CD4-positive, alpha-beta T cell (primary cell): Measurements from ENCODE around the gene CISD2. TPM values are rescaled to one million over a fixed set of nuclear protein-coding genes. Genes with fewer than 3 reads are reported as not detected.

ENCODE experiments used
- ATAC-seq: fragments of 200-7000 bp; cut with Tn5 transposase; one replicate; pipeline ENCODE4 v1.10.0; 2022; ENCODE audit warnings: mild to moderate bottlenecking; ENCODE audit not compliant: poor library complexity
- CTCF ChIA-PET: fragments of 350-600 bp; sonication (Branson Sonifier 250); formaldehyde crosslinking; loops from one replicate; lab custom pipeline; 2021; ENCODE audit warnings: antibody characterized with exemption, inconsistent platforms; lab: Charles Lee
- POLR2A ChIA-PET: fragments of 350-600 bp; sonication (Branson Sonifier 250); formaldehyde crosslinking; loops from one replicate; lab custom pipeline; 2021; ENCODE audit warnings: antibody characterized with exemption, inconsistent platforms; lab: Charles Lee
- DNase-seq, 14 experiments: peaks; one replicate each; pipeline ENCODE4 v3.0.0-alpha.2; 2013 to 2020; ENCODE audit warnings: mixed read lengths in 2 of 14
- H3K27ac ChIP-seq, 2 donors: one replicate each; pipeline versions ENCODE4 v1.5.1 to v1.7.0; 2013; ENCODE audit warnings: low read length in 2 of 2, low read depth in 1 of 2, mild to moderate bottlenecking in 1 of 2
- H3K27me3 ChIP-seq, 2 experiments: 1 replicate in 1 of 2; 2 replicates in 1 of 2; pipeline versions ENCODE4 v1.6.1 to v1.7.0; 2013; ENCODE audit warnings: low read length in 2 of 2, control low read depth in 1 of 2, mild to moderate bottlenecking in 1 of 2, moderate library complexity in 1 of 2; ENCODE audit not compliant: insufficient read depth in 2 of 2, control insufficient read depth in 1 of 2
- H3K36me3 ChIP-seq: one replicate; pipeline ENCODE4 v1.6.1; 2013; ENCODE audit warnings: low read length, control low read depth; ENCODE audit not compliant: insufficient read depth
- H3K4me1 ChIP-seq: one replicate; pipeline ENCODE4 v1.6.1; 2013; ENCODE audit warnings: low read length, control low read depth; ENCODE audit not compliant: insufficient read depth
- H3K4me3 ChIP-seq: one replicate; pipeline ENCODE4 v1.5.1; 2013; ENCODE audit warnings: mild to moderate bottlenecking, low read length, moderate library complexity
- H3K9me3 ChIP-seq, 2 experiments: 1 replicate in 1 of 2; 2 replicates in 1 of 2; pipeline versions ENCODE4 v1.6.1 to v1.7.0; 2013; ENCODE audit warnings: low read length in 2 of 2, mild to moderate bottlenecking in 2 of 2, control low read depth in 1 of 2, moderate library complexity in 1 of 2; ENCODE audit not compliant: control insufficient read depth in 1 of 2, insufficient read depth in 1 of 2
- H3K27ac Mint-ChIP-seq: one replicate; pipeline ENCODE4 v1.8.0; 2020; ENCODE audit warnings: mixed read lengths
- H3K27me3 Mint-ChIP-seq: one replicate; pipeline ENCODE4 v1.8.0; 2021; ENCODE audit warnings: mixed read lengths
- H3K36me3 Mint-ChIP-seq: one replicate; pipeline ENCODE4 v1.8.0; 2021; ENCODE audit warnings: low read depth, mixed read lengths
- H3K4me1 Mint-ChIP-seq: one replicate; pipeline ENCODE4 v1.8.0; 2021; ENCODE audit warnings: low read depth, mixed read lengths
- H3K4me3 Mint-ChIP-seq: one replicate; pipeline ENCODE4 v1.8.0; 2020; ENCODE audit warnings: mild to moderate bottlenecking, mixed read lengths
- H3K9me3 Mint-ChIP-seq: one replicate; pipeline ENCODE4 v1.8.0; 2020; ENCODE audit warnings: mixed read lengths
- intact Hi-C, 2 experiments: fragments of 100-400 bp; cut with DNase I in 1 of 2; cut with micrococcal nuclease in 1 of 2; formaldehyde crosslinking; loops; one replicate each; pipeline versions ENCODE4 v1.15.1 to v1.9.0; 2023 to 2025; cut with DNase I, micrococcal nuclease
- total RNA-seq, 174 experiments: library from RNA in 2 of 174; stranded (reverse) in 2 of 174; gene quantifications; one replicate each; pipeline ENCODE4 v1.2.3 and lab custom pipeline; 2021 to 2026
- TF ChIP-seq, protein P1 (sequence below): fragments of 200-600 bp; IDR thresholded peaks from one replicate; pipeline ENCODE4 v1.8.0; 2022; ENCODE audit warnings: antibody characterized with exemption, mild to moderate bottlenecking

The CISD2 gene
- total RNA-seq, 2 experiments from 2014 or later = 12.8 to 13.7 TPM

DNA sequence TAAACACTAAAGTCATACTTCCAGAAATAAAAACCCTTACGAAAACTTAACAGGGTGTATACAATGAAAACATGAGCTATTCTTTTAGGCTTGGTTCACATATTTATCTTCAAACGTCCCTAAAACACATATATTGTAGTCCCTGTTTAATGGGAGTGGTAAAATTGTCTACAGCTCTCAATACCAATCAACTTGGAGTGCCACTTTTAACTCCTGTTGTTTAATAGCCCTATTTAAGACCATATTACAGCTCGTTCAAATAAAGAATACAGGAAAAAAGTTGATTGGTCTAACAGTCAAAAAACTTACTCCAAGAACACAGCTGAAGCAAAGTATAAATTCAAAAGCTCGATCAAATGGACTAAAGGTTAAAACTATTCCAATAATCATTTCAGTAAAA is 45.3 kb upstream of the CISD2 start:
- Mint-ChIP-seq H3K4me1 (peaks cover 50% of the 10 kb centered on the region), H3K36me3 (peaks cover 47% of the 10 kb centered on the region), H3K4me3 (no peak overlapping the region), H3K9me3 (no peaks in the 10 kb centered on the region), H3K27me3 (no peaks in the 10 kb centered on the region), H3K27ac (peak overlapping the region; percentile 83)
- ATAC-seq (no peak), DNase-seq (no peak)
- TF ChIP-seq, protein P1, sequence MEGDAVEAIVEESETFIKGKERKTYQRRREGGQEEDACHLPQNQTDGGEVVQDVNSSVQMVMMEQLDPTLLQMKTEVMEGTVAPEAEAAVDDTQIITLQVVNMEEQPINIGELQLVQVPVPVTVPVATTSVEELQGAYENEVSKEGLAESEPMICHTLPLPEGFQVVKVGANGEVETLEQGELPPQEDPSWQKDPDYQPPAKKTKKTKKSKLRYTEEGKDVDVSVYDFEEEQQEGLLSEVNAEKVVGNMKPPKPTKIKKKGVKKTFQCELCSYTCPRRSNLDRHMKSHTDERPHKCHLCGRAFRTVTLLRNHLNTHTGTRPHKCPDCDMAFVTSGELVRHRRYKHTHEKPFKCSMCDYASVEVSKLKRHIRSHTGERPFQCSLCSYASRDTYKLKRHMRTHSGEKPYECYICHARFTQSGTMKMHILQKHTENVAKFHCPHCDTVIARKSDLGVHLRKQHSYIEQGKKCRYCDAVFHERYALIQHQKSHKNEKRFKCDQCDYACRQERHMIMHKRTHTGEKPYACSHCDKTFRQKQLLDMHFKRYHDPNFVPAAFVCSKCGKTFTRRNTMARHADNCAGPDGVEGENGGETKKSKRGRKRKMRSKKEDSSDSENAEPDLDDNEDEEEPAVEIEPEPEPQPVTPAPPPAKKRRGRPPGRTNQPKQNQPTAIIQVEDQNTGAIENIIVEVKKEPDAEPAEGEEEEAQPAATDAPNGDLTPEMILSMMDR = no peak
- H3K4me3 ChIP-seq = peak overlapping the region; percentile 89
- intact Hi-C loops = loop anchor here (2.0 to 10.0 kb wide), 3 partner anchors 15 to 479 kb away; partner anchors contain the start of gene SLC39A8 (in 1 of the 2)
- H3K27me3 ChIP-seq = no peaks in the 10 kb centered on the region
- peaks cover 25% of the 10 kb centered on the region for H3K36me3 ChIP-seq
- ChIA-PET CTCF (interaction anchor here (1.0 to 1.6 kb wide), 2 partner anchors 62 to 67 kb away, joined by 4 to 6 read pairs; partner anchors contain the start of gene MANBA), POLR2A (interaction anchor here (0.9 to 8.6 kb wide), 6 partner anchors 9 to 279 kb away, joined by 3 to 193 read pairs (median 4); partner anchors contain the start of genes CISD2 and MANBA)
- H3K27ac ChIP-seq = peak overlapping the region in 1 of 2 donors; percentile 36
- no peaks in the 10 kb centered on the region for H3K9me3 ChIP-seq
- H3K4me1 ChIP-seq = peaks cover 18% of the 10 kb centered on the region

DNA sequence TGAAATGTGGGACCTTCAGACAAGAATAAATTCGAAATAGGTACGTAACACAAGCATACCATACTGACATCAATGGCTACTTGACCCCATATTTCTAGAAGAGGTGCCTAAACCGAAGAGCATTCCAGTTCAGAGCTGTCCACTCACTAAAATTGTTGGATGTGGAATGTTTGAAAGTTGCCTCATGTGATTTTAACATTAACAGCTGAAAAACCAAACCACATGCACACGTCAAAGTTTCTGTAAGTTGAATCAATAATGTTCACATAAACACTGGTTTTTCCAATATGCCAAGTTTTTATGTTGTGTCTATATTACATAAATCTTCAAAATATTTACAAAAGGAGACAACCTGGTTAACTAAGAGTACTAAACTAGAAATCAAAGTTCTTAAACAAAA is 44.9 kb upstream of the CISD2 start:
- Mint-ChIP-seq H3K4me1 (peaks cover 50% of the 10 kb centered on the region), H3K9me3 (no peaks in the 10 kb centered on the region), H3K36me3 (peaks cover 42% of the 10 kb centered on the region), H3K4me3 (no peak overlapping the region), H3K27me3 (no peaks in the 10 kb centered on the region), H3K27ac (peak overlapping the region; percentile 83)
- H3K27ac ChIP-seq = peak overlapping the region in 1 of 2 donors; percentile 36
- peaks cover 21% of the 10 kb centered on the region for H3K36me3 ChIP-seq
- H3K4me1 ChIP-seq = peaks cover 17% of the 10 kb centered on the region
- intact Hi-C loops = loop anchor here (2.0 to 10.0 kb wide), 3 partner anchors 15 to 479 kb away; partner anchors contain the start of gene SLC39A8 (in 1 of the 2)
- TF ChIP-seq, protein P1 = no peak
- ChIA-PET CTCF (interaction anchor here (1.6 kb wide), 1 partner anchor 62 kb away, joined by 4 read pairs; the partner anchor contains the start of gene MANBA), POLR2A (interaction anchor here (0.9 to 8.6 kb wide), 5 partner anchors 9 to 278 kb away, joined by 3 to 193 read pairs (median 5); partner anchors contain the start of genes CISD2 and MANBA)
- H3K9me3 ChIP-seq = no peaks in the 10 kb centered on the region
- DNase-seq (no peak), ATAC-seq (no peak)
- H3K4me3 ChIP-seq = peak overlapping the region; percentile 89
- H3K27me3 ChIP-seq = no peaks in the 10 kb centered on the region

DNA sequence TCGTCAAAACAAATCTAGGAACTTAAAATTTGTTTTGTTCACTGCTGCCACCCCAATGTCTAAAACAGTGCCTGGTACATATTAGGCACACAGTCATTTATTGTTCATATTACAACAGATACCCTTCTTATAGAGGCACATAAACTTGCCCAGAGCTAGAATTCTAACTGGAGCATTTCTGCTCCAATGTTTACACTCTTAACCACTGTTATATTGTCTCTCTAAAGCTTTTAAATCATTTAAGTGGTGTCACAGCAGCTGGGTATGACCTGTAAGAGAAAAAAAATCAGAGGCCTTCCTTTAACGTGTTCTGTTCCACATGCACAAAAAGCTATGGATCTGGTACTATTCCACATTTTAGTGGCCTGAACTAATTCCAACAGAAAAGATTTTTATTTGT is 44.4 kb upstream of the CISD2 start:
- intact Hi-C loops = loop anchor here (10.0 kb wide), 2 partner anchors 390 to 480 kb away; partner anchors contain the start of gene SLC39A8 (in 1 of the 2)
- Mint-ChIP-seq H3K36me3 (peaks cover 40% of the 10 kb centered on the region), H3K27me3 (no peaks in the 10 kb centered on the region), H3K4me1 (peaks cover 52% of the 10 kb centered on the region), H3K4me3 (no peak overlapping the region), H3K9me3 (no peaks in the 10 kb centered on the region), H3K27ac (no peak overlapping the region)
- DNase-seq = no peak
- H3K4me3 ChIP-seq = peak overlapping the region; percentile 89
- peaks cover 20% of the 10 kb centered on the region for H3K36me3 ChIP-seq
- ATAC-seq = no peak
- ChIA-PET POLR2A (interaction anchor here (2.7 to 8.6 kb wide), 4 partner anchors 10 to 44 kb away, joined by 5 to 419 read pairs (median 124); partner anchors contain the start of gene CISD2), CTCF (interaction anchor here (1.4 to 1.6 kb wide), 2 partner anchors 44 to 63 kb away, joined by 3 to 4 read pairs; partner anchors contain the start of gene MANBA)
- TF ChIP-seq, protein P1 = no peak
- no peaks in the 10 kb centered on the region for H3K9me3 ChIP-seq
- no peaks in the 10 kb centered on the region for H3K27me3 ChIP-seq
- H3K4me1 ChIP-seq = peaks cover 16% of the 10 kb centered on the region
- H3K27ac ChIP-seq = peak overlapping the region in 1 of 2 donors; percentile 99
